ENCODE data around the gene RAD23B.

Gene RAD23B

DNA sequence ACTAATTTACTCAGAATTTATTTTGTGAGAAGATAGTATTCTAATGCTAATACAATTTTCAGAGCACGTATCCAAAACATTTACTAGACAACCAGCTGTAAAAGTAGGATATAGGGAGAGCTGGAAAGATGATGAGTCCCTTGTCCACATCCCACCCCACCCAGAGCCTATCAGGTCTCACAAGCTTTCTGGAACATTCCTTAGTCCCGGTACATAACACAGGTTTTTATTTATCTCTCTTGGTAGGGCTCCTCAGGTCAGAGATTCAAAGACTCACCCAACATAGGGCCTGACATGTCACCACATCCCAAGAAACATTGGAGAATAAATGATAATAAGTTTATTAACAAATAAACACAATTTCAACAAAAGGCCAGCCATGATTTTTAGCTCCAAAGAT, 13.8 kb upstream of the RAD23B start:
- no peak for DNase-seq (ENCODE audit: low read depth)

DNA sequence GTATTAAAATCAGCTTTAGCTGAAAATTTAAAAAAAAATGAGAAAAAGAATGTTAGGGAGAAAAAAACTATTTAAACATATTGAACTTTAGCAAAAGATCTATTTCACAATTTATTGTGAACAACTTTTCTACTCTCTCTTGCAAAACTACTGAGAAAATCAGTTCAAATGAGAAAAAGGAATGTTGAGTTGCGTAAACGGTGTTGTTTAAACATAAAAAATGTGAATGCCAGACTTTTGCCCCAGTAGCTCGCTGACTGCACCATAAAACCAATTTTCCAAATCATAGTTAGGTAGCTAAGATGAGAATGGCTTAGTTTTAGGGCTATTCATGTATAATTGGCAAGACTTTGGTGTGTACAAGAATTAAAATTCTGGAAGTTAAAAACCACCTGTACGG, 13.4 kb upstream of the RAD23B start:
- DNase-seq (ENCODE audit: low read depth): no peak

DNA sequence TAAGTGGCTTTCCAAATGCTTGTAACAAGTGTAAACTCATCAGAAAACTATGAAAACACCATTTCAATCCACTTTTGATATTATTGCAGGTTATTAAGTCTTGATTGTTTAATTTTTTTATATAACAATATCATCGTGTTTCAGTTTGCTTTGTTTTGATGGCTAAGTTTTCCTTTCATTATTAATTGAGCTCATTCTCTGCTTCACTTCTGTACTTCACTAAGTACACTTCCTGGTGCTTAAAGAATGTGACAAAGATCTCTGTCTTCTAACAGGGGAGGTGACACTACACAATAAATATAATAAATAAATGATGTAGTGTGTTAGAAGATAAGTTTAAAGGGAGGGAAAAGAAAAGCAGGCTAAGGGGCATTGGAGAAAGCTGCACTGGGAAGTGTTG, 13.0 kb upstream of the RAD23B start:
- DNase-seq (ENCODE audit: low read depth): no peak

DNA sequence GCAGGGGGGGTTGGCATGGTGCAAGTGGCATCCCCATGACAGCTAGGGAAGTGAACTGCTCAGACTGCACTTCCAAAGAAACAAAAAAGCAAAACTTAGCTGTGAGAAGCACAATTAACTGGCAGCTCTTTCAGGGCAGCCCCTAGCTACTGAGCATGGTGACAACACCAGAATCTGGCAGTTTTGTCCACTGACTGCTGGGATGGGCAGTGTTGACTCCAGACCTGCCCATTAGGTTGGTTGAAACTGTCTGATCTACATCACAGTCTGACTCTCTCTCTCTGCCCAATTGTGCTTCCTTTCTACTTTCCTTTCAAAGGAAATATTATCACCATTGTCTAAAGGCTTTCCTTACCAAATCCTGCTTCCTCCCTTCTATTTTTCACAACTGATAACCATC, 12.5 kb upstream of the RAD23B start:
- no peak for DNase-seq (ENCODE audit: low read depth)

DNA sequence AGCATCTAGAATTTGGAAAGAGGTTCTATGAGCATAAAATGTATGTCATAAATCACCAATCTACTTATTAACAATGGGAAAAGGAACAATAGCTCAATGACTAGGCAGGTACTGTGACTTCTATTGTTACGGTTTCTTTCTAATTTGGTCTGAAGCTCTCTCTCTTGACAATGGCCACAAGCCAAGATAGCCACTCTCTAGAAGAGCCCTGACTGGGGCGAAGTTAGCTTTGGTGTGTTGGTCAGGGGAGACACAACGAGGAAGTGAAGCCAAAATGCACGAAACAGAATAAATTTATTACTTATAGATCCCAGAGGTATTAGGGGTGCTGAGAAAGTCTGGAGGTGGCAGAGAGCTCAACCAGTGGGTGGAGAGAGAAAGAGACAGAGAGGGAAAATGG, 9.4 kb upstream of the RAD23B start:
- DNase-seq (ENCODE audit: low read depth): no peak

DNA sequence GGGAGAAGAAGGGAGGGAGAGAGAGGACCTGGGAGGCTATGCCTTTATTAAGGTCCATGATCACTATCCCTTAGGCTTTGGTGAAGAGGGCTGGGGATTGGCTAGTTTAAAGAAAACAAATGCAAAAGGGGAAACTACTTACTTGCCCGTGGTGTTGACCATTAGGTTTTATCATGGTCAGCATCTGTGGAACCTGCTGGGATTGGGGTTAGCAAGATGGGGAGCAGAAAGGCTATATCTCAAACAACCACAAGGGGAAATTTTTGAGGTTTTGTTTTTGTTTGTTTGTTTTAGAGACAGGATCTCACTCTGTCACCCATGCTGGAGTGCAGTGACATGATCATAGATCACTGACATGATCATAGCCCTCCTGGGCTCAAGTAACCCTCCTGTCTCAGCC, 9.0 kb upstream of the RAD23B start:
- DNase-seq (ENCODE audit: low read depth): peak; percentile 49

DNA sequence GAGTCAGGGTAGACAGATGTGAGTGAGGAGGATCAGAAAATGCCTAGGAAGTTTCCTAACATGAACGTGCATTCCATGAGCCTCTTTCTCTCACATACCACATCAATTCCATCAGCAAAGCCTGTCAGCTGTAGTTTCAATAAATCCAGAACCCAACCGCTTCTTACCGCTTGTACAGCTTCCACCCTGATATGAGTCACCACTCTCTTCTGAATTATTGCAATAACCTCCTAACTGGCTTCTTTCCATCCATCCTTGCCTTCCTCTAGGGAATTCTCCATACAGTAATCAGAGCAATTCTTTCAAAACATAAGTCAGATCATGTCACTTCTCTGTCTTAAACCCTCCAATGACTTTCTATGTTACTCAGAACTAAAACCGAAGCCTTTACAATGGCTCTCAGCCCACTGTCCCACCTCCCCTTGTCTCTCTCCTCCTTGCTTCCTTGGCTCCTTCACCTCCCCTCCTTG, 8.1 kb upstream of the RAD23B start:
- DNase-seq (ENCODE audit: low read depth): peak; percentile 98

DNA sequence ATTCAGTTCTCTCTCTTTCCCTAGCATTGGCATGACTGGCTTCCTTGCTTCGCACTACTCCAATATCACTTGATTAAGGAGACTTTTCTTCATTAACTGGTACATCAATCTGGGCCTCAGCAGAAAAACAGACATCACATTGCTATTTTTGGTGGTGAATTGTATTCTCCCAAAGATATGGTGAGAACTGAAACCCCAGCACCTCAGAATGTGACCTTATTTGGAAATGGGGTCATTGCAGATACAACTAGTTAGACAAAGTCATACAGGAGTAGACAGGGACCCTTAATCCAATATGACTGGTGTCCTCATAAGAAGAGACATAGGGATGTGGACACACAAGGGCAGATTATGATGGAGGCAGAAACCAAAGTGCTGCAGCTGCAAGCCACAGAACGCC, 7.5 kb upstream of the RAD23B start:
- DNase-seq (ENCODE audit: low read depth): no peak

DNA sequence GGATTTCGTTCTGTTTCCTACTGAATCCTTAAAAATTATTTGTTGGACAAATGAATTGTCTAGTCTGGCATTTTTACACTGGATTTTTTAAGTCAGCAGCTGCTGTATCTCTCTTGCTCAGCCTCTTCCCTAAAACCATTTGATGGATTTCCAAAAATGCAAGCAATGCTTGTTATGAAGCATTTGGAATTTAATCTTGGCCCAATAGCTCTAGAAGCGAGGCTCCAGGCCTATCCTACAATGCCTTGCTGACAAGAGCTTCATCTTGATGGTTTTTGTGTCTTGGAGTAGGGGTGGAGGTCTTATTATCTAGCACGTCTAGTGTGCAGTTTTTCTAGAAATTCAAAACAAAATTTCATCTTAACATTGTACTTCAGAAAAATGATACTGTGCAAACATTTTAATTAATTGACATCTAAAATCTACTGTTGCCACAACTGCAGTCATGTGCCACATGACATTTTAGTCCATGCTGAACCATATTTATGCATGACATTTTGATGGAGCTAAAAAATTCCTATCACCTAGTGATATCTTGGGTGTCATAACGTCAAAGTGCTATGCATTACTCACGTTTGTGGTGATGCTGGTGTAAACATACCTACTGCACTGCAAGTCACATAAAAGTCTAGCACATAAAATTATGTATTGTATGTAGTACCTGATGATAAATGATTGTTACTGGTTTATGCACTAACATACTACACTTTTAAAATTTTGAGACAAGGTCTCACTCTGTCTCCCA, 5.9 kb upstream of the RAD23B start:
- peak; percentile 59 for DNase-seq (ENCODE audit: low read depth)

DNA sequence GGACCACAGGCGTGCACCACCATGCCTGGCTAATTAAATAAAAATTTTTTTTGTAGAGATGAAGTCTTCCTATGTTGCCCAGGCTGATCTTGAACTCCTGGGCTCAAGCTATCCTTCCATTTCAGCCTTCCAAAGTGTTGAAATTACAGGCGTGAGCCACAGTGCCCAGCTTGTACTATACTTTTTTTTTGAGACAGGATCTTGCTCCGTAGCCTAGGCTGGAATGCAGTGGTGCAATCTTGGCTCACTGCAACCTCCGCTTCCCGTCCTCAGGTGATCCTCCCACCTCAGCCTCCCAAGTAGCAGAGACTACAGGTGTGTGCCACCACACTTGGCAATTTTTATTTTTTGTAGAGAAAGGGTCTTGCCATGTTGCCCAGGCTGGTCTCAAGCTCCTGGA, 5.3 kb upstream of the RAD23B start:
- DNase-seq (ENCODE audit: low read depth): no peak

DNA sequence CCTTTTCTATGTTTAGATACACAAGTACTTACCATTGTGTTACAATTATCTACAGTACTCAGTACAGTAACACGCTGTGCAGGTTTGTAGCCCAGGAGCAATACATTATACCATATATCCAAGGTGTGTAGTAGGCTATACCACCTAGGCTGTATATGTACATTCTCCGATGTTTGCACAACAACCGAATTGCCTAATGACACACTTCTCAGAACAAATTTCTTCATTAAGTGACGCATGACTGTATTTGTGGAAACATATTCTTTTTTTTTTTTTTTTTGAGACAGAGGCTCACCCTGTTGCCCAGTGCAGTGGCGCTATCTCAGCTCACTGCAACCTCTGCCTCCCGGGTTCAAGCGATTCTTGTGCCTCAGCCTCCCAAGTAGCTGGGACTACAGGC, 4.0 kb upstream of the RAD23B start:
- DNase-seq (ENCODE audit: low read depth): no peak

DNA sequence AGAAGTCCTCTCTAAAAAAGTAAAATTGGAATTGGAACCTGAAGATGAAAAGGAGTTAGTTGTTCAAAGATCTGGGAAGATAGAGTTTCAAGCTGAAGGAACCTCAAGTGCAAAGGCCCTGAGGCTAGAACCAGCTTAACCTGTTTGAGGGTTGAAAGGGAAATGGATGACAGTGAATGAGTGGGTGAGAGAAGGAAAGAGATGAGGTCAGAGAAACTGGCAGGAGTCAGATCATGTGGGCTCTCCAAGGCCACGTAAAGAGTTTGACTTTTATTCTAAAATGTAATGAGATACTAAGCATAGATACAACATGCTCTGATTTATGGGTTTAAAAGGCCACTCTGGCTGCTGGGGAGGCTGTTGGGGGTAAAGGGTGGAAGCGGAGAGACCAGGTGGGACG, 2.5 kb upstream of the RAD23B start:
- DNase-seq (ENCODE audit: low read depth): peak; percentile 63

DNA sequence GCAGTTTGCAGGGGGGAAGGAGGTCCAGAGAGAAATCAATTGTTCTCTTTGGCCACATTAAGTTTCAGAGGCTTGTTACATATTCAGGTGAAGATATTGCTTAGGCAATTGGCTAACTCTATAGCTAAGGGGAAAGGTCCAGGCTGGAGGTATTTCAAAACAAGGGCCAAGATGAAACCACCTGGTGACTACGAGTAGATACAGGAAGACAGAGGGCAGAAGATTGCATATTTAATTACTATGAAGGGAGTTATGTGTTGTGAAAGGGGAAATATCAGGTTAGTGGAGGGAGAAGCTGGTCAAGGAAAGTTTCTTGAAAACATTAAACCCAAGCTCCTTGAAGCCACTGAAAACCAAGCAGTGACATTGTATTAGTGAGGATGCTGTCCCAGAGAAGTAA, 1.9 kb upstream of the RAD23B start:
- no peak for DNase-seq (ENCODE audit: low read depth)

DNA sequence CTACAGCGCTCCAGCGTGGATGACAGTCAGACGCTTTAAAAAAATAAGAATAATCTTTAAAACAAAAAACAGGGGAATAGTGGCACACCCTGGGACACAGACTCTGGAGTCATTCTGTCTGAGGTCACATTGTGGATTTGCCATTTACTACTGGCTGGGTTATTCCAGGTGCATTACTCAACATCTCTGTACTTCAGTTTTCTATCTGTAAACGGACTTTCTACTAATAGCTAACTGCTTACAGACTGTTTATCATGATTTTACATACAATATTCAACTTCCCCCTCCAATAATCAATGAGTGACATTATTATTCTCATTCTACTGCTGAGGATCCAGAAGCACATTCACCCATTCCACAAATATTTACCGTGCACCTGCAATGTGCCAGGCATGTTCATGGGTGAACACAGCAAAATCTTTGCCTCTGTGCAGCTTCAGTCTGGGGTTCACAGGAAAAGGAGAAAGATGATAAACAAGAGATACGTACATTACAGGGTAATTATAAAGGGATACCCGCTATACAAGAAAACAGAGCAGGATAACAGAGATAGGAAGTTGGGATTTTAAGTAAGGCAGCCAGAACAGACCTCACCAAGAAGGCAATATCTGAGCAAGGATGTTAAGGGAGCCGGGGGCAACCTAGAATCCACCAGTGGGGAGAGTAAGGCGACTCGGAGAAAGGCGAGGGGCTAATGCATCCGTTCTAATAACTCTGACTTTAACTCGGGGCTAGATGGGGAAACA, 984 bp upstream of the RAD23B start:
- DNase-seq (ENCODE audit: low read depth): peak; percentile 6

DNA sequence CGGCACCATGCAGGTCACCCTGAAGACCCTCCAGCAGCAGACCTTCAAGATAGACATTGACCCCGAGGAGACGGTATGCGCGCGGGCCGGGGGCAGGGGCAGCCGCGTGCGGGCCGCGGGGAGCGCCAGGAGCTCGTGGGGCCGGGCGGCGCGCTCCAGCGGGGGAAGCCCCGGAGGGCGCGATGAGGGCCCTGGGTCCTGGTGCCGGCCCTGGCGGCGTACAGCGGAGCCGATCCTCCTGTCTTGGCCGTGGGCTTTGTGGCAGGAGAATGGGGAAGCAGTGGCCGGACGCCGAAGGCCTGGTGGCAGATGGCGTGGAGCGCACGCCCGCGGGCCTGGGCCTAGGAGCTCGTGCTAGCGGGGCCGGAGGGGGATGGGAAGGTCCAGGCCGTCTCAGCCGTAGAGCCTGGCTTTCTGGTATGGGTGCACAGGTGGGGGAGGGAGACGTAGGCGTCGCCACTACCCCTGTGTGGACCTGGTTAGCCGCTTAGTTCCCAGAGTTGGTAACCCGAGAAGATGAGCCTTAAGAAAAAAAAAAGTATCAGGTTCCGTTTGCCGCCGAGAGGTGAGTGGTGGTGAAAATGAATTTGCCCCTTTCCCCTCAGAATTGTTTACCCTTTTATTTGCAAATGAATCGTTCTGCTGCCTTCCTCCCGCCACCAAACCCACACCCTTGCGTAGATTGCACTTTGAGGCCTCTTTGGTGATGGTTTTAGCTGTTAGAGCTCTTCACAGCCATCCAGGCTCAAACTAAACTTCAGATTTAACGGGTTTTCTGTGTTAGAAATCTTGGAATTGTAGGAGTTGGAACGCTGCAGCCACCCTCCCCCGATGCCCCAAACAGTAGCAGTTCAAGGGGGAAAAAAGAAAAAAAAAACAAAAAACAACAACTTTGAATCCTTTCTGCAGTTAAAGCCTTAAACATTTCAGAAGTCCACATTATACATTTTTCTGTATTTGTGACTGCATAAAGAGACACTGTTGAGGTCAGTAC, 841 bp downstream of the RAD23B start:
- DNase-seq (ENCODE audit: low read depth): peak; percentile 81

DNA sequence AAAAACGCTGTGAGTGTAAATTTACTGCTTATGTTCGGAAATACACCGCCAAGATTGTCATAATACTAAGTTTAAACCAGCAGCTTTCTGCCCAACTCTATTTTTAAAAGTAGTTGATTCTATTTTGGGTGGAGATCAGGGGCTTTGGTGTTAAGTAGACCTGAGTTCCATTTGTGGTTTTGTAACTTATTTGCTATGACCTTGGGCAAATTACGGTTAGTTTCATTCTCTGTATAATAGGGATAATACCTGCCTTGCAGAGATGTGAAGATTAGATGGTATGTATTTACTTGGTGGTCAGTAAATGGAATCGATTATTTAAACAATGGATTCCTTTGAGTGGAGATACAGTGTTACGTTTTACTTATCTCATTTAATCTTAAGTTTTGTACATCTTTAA, 1.6 kb downstream of the RAD23B start:
- DNase-seq (ENCODE audit: low read depth): peak; percentile 13

DNA sequence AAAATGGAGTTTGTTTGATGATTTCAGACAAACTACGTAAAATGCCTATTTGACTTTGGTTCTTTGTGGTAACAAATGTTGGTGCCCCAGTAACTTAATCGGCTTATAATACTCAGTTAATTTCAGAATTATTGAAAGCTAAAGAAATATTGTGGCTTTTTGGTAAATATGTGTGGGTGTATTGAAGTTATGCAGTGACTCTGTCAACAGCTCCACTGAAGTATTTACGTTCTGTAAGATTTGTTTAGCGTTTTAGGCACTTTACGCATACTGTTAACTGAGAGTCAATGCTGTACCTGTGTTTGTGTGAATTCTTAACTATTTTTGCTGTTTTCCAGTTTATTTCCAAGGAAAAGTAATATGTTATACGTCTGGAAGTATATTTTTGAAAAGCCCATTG, 2.2 kb downstream of the RAD23B start:
- no peak for DNase-seq (ENCODE audit: low read depth)

DNA sequence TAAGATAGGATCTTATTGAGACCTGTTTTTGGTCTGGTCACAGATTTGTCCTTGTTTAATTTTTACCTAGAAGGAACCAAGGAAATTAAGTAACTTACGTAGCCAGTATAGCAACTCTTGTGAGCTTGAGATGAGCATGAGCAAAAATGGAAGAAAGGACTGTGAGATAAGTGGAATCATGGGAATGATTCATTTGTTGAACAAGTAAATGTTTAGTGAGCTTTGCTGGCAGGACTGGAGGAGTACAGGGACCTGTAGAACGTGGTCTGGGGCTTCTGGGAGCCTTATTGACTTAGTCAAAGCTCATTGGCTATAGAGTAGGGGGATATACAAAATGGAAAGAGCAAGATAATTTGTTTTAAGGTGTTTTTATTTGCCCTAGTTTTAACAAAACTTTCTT, 3.0 kb downstream of the RAD23B start:
- DNase-seq (ENCODE audit: low read depth): peak; percentile 17

DNA sequence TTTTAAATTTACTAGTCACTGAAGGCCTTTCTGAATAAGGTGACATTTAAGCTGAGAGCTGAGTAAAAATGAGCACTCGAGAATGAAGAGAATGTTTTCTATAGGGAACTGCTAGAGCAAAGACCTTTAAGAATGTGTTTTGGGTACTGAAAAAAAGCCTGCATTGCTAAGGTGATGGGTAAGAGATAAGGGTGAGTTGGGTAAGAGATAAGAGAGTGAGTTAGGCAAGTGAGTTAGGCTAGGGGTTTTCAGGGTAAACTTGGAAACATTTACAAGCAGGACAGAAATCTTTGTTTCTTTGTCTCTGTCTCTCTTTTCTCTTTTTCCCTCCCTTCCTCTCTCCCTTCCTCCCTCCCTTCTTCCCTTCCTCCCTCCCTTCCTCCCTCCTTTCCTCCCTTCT, 5.6 kb downstream of the RAD23B start:
- no peak for DNase-seq (ENCODE audit: low read depth)

DNA sequence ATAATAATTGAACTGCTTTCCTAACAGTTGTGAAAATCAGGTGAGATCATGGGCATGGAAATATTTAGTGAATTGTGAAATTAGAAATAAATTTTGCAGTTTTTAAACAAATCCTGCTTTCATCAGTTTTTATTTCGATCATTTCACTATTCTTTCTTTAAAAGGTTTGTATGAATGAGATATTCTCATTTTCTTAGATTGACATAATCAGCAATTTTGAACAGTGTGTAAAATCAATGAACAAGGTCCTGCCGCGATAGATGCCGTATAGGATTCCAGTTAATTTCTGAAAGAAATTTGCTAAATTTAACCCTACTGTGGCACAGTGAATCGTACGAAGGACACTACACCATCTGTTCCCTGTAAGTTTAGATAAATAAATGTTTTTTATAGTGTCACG, 7.5 kb downstream of the RAD23B start:
- no peak for DNase-seq (ENCODE audit: low read depth)

DNA sequence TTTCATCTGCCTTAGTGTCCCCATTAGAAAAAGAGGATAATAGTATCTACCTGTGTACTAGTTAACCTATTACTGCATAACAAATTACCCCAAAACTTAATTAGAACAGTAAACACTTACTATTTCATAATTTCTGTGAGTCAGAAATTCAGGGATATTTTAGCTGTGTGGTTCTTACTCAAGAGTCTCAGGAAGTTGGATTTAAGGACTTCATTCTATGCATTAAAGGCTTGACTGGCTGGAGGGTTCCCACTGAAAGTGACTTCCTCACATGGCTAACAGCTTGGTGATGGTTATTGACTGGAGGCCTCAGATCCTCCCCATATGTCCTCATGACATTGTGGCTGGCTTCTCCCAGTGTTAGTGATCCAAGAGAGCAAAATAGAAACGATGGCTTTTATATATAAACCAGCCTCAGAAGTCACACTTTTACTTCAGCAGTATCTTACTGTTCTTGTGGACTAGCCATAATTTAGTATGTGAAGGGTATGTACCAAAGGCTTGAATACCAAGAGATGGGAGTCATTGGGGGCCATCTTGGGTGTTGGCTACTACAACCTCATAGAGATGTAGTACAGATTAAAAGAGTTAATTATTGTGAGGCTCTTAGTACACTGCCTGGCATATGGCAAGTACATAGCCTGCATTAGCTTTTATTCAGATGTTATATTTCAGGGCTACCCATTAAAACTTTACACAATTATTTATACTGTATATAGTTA, 9.9 kb downstream of the RAD23B start:
- DNase-seq (ENCODE audit: low read depth): no peak

DNA sequence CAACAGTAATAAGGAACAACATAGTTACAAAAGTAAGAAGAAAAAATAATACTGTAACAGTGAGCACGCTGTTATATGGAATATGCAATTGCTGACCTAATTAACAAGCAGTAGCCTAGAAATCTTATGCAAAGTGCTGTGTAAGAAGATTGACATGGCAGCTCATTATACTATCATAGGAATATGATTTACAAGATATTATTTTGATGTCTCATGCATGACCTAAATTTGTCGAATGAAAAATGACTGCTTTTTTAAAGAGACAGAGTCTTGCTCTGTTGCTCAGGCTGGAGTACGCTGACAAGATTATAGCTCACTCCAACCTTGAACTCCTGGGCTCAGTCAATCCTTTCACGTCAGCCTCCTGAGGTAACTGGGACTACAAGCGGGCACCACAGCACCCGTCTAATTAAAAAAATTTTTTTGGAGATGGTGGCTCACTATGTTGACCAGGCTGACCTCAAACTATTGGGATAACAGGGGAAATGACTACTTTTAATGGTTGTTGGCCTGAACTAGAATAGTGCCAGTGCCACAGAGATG, 10.5 kb downstream of the RAD23B start:
- DNase-seq (ENCODE audit: low read depth): no peak

Data from ELR (cell line).